ENCODE results near the gene C21orf58. TPM values are rescaled to one million over a fixed set of nuclear protein-coding genes. Genes with fewer than 3 reads are reported as not detected.

The C21orf58 gene
- total RNA-seq, 4 donors from 2014 or later, result 2.2 to 11.1 (median 3.0) TPM

DNA sequence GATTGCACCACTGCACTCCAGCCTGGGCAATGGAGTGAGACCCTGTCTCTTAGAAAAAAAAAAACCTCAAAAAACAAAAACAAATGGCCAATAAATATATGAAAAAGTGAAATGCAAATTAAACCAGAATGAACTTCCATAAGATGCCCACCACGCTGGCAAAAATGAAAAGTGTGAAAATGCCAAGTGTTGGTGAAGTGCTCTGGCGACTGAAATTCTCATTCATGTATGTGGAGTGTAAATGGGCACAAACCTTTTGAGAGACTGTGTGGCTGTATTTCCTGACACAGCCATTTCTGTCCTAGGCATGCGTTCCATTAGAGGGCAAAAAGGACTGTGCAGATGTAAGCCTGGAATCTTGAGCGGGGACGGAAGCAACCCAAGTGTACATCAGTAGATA, 19.2 kb downstream of the C21orf58 start:
- no peak for DNase-seq (ENCODE audit: low spot score in 2 of 2)
- TF ChIP-seq POLR2A (IDR thresholded peaks at IDR 0.05) (no peak), EP300 (IDR thresholded peaks at IDR 0.05) (no peak)
- TF ChIP-seq, protein P1, sequence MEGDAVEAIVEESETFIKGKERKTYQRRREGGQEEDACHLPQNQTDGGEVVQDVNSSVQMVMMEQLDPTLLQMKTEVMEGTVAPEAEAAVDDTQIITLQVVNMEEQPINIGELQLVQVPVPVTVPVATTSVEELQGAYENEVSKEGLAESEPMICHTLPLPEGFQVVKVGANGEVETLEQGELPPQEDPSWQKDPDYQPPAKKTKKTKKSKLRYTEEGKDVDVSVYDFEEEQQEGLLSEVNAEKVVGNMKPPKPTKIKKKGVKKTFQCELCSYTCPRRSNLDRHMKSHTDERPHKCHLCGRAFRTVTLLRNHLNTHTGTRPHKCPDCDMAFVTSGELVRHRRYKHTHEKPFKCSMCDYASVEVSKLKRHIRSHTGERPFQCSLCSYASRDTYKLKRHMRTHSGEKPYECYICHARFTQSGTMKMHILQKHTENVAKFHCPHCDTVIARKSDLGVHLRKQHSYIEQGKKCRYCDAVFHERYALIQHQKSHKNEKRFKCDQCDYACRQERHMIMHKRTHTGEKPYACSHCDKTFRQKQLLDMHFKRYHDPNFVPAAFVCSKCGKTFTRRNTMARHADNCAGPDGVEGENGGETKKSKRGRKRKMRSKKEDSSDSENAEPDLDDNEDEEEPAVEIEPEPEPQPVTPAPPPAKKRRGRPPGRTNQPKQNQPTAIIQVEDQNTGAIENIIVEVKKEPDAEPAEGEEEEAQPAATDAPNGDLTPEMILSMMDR (IDR thresholded peaks at IDR 0.05), result no peak
- no peak overlapping the region for H3K4me3 ChIP-seq
- WGBS, 2 donors, result 88 to 97% methylated on average over 5 of the region's 5 CpGs
- no peaks in the 10 kb centered on the region for H3K4me1 ChIP-seq
- H3K9me3 ChIP-seq, result no peaks in the 10 kb centered on the region
- no peak overlapping the region for H3K27ac ChIP-seq
- no peaks in the 10 kb centered on the region for H3K27me3 ChIP-seq
- H3K36me3 ChIP-seq, result peaks cover 0 to 64% (median 0%) of the 10 kb centered on the region in 3 donors

DNA sequence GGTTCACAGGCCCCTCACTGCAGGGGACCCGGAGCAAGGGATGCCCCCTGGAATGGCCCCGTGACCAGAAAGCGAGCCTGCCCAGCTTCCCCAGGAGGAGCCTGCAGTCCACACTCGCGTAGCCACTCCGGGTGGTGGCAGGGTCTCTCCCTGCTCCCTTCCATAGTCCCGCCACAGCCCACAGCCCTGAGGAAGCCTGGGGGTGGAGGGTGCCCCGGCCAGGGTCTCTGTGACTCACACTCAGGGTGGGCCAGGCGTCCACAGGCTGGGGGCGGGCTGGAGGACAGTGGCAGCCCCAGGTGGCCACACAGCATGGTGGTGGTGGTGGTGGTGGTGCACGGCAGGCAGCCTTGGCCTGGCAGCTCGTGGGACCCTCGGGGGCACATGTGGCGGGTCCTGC, 21.9 kb downstream of the C21orf58 start:
- H3K27me3 ChIP-seq, result no peaks in the 10 kb centered on the region
- peaks cover 0 to 15% (median 2%) of the 10 kb centered on the region in 4 donors for H3K4me1 ChIP-seq
- H3K4me3 ChIP-seq, result no peak overlapping the region
- no peaks in the 10 kb centered on the region for H3K9me3 ChIP-seq
- peaks cover 0 to 51% (median 0%) of the 10 kb centered on the region in 3 donors for H3K36me3 ChIP-seq
- DNase-seq (ENCODE audit: low spot score in 2 of 2), result no peak
- TF ChIP-seq EP300 (IDR thresholded peaks at IDR 0.05) (no peak), POLR2A (IDR thresholded peaks at IDR 0.05) (no peak)
- TF ChIP-seq, protein P1 (IDR thresholded peaks at IDR 0.05), result no peak
- 89 to 97% methylated on average over 5 to 13 of the region's 14 CpGs for WGBS, 2 donors
- H3K27ac ChIP-seq, result no peak overlapping the region

DNA sequence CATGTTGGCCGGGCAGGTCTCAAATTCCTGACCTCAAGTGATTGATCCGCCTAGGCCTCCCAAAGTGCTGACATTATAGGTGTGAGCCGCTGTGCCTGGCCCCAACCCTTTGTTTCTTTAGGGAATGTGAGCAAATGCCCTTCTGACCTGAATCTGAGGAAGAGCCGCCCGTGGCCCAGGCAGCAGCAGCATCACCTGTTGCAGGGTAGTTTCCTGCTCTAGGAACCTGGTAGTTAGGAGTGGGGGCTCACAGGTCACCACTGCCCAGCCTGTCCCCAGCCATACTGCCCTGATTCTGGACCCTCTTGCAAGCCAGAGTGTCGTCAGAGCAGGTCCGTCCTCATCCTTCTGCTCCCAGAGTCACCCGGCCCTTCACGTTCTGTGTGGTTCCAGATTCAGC, 24.5 kb downstream of the C21orf58 start:
- DNase-seq (ENCODE audit: low spot score in 2 of 2), result no peak
- TF ChIP-seq POLR2A (IDR thresholded peaks at IDR 0.05), result no peak
- no peak for TF ChIP-seq EP300 (IDR thresholded peaks at IDR 0.05)
- TF ChIP-seq, protein P1 (IDR thresholded peaks at IDR 0.05), result no peak
- Histone ChIP-seq H3K9me3 (no peaks in the 10 kb centered on the region), H3K27me3 (no peaks in the 10 kb centered on the region), H3K36me3 (peaks cover 0 to 30% (median 0%) of the 10 kb centered on the region in 3 donors), H3K4me1 (peaks cover 0 to 36% (median 2%) of the 10 kb centered on the region in 4 donors), H3K4me3 (no peak overlapping the region), H3K27ac (no peak overlapping the region)
- 83 to 89% methylated on average over 9 of the region's 9 CpGs for WGBS, 2 donors

DNA sequence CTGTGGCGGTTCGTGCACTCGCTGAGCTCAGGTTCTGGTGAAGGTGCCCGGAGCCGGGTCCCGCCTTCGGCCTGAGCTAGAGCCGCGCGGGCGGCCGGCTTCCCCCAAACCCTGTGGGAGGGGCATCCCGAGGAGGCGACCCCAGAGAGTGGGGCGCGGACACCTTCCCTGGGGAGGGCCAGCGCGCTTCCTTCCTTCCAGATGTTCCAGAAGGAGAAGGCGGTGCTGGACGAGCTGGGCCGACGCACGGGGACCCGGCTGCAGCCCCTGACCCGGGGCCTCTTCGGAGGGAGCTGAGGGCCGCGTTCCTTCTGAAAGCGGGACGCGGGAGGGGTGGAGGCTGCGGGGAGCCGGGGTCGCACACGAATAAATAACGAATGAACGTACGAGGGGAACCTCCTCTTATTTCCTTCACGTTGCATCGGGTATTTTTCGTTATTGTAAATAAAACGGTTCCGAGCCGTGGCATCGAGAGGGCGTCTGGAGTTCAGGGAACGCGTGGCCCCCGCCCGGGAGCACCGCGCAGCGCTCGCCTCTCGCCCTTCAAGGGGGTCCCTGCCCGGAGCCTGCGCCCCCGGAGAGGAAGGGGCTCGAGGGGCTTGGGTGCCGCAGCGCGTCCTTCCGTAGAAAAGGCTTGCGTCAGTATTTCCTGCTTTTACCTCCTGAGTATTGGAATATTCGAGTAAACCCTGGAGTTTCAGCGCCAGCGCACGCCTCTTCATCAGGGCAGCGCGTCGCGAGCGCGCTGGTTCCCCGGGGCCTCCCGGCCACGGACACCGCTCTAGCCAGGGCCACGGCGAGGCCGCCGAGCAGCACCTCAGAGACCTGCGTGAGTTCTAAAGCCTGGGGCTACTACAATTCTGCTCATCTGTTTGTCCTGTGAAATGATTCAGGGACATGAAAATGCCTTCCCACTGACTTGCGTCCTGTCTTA, 26.1 kb downstream of the C21orf58 start:
- no peak for DNase-seq (ENCODE audit: low spot score in 2 of 2)
- Histone ChIP-seq H3K9me3 (no peaks in the 10 kb centered on the region), H3K36me3 (peaks cover 0 to 28% (median 0%) of the 10 kb centered on the region in 3 donors), H3K27ac (peak overlapping the region; percentile 29 to 73 (median 64)), H3K4me3 (peak overlapping the region; percentile 22 to 60 (median 44)), H3K27me3 (no peaks in the 10 kb centered on the region), H3K4me1 (peaks cover 0 to 36% (median 2%) of the 10 kb centered on the region in 4 donors)
- no peak for TF ChIP-seq POLR2A (IDR thresholded peaks at IDR 0.05)
- TF ChIP-seq, protein P1 (IDR thresholded peaks at IDR 0.05), result no peak
- TF ChIP-seq EP300 (IDR thresholded peaks at IDR 0.05), result no peak
- WGBS, 2 donors, result 3 to 9% methylated on average over 71 to 73 of the region's 84 CpGs

All from tibial nerve (tissue), 4 donors.